Activated gamma-delta T cell treated with Interleukin-2 at 50 U/mL for 16 hours (primary cell): ENCODE results near the gene LAMP1.
"Not testable (repeated sequence)": the region's sequence is repeated elsewhere in the genome, so short reads cannot be mapped to it uniquely, and the experiment has no call there.

Experiments
- DNase-seq: peaks from one replicate; pipeline ENCODE4 v3.0.0-alpha.2; 2020

LAMP1 gene

GRCh38 chr13:113297370-113298042 lies 467 bp downstream of the LAMP1 start:
- DNase-seq: peak; percentile 45

DNA sequence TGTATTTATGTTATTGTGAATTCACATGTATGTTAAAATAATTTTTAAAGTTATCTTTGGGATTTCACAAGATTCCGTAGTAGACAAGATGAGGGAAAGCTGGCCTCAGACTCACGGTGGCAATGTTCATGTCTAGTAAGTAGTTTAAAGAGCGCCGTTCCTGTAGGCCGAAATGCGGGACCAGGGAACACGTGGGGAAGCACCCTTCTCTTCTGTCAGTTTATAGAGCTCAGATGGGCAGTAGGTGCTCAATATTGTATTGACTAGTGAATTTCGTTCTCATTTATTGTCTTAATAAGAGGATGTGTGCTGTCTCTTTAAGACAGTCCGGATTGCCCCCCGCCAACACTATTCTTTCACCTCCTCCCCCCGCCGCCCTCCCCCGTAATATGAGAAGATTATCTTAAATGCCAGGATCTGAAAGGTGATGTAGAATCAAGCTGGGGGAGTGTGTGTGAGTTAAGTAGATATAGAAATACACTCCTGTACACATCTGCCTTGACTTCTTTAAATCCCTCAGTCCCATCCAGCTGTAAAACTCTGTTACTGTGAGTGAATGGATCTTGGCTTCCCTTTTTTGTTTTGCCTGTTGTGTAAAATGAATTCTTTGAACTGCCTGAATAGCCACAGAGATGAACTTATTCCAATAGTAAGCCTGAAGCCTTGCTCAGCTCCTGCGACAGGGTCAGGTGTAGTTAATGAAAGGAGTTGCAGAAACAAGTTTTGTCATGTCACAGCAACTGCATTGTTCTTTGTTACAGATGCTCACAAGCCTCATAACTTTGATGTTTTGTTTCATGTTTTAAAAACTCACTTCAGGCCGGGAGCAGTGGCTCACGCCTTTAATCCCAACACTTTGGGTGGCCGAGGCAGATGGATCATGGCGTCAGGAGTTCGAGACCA lies 1.3 kb downstream of the LAMP1 start:
- DNase-seq: no peak

DNA sequence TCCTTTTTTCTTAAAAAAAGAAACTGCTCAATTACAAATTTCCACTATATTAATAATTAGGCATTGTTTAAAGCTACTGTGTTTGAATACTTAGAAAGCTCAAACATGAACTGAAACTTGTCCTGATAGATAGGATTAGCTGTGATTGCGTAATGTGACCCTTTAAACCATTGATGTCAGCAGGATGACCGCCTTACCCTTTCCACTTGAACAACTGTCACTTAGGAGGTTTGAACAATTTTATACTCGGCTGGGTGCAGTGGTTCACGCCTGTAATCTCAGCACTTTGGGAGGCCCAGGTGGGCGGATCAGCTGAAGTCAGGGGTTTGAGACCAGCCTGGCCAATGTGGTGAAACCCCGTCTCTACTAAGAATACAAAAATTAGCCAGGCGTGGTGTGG lies 2.9 kb downstream of the LAMP1 start:
- no peak for DNase-seq

GRCh38 chr13:113302986-113303385 lies 5.9 kb downstream of the LAMP1 start:
- no peak for DNase-seq

DNA sequence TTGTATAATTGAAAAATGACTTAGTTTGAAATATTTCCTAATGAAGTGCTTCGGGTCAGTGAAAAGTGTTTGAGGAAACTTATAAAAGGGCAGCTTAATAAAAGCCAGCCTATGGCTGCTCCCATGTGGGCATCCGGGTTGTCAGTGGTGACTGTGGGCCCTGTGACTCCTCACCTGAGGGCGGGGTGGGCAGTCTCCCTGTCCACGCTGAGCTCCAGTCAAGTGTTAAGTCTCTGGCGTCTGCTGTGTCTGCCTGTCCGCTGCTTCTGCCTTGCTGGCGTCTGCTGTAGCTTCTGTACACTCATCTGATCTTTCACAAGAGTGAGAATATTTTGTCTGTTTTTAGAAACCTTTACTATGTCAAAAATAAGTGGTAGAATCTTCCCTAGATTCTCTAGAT lies 7.1 kb downstream of the LAMP1 start:
- DNase-seq: no peak

DNA sequence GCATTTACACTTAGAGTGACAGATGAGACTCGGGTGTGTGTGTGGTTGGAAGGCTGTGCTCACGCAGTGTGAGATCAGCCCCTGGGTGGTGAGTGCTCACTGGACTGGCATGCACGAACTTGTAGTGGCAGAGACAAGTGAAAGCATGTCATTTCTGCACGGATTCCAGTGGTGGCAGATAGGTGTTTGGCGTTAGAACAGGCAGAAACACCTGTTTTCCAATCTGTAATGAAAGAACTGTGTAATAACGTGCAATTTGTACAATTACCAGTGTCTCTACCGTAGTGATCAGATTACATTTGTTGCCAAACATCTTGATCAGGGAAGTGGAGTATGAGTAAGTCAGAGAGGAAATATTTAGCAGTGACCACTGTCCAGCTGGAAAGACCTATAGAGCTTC lies 8.2 kb downstream of the LAMP1 start:
- no peak for DNase-seq

DNA sequence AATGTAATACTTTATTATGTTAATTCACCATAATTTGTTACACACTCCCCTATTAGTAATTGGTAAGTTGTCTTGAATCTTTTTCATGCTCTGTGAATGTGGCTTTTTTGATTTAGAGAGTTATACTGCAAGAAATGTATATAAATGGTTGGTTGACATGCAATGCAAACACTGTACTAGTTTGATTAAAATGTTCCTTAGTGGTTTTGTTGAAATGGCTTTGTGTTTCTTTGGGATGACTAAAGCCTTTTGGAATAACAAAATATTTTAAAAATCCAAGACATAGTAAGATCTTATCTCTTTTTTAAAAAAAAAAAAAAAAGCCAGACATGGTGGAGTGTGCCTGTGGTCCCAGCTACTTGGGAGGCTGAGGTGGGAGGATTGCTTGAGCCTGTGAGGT lies 10.5 kb downstream of the LAMP1 start:
- no peak for DNase-seq

GRCh38 chr13:113309473-113309872 lies 12.4 kb downstream of the LAMP1 start:
- DNase-seq: no peak

- DNase-seq: not testable (repeated sequence)
These were observed 17.1 kb downstream of the LAMP1 start for GRCh38 chr13:113314112-113314511.

DNA sequence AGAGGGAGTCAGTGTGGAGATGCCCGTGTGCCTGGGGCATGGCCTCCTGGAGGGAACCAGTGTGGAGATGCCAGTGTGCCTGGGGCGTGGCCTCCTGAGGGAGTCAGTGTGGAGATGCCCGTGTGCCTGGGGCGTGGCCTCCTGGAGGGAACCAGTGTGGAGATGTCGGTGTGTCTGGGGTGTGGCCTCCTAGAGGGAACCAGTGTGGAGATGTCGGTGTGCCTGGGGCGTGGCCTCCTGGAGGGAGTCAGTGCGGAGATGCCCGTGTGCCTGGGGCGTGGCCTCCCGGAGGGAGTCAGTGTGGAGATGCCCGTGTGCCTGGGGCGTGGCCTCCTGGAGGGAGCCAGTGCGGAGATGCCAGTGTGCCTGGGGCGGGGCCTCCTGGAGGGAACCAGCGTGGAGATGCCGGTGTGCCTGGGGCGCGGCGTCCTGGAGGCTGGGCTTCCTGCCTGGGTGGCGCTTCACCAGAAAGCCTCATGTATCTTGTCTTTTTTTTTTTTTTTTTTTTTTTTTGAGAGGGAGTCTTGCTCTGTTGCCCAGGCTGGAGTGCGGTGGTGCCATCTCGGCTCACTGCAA lies 17.9 kb downstream of the LAMP1 start:
- DNase-seq: not testable (repeated sequence)

GRCh38 chr13:113315992-113316391 lies 19.0 kb downstream of the LAMP1 start:
- DNase-seq: no peak

DNA sequence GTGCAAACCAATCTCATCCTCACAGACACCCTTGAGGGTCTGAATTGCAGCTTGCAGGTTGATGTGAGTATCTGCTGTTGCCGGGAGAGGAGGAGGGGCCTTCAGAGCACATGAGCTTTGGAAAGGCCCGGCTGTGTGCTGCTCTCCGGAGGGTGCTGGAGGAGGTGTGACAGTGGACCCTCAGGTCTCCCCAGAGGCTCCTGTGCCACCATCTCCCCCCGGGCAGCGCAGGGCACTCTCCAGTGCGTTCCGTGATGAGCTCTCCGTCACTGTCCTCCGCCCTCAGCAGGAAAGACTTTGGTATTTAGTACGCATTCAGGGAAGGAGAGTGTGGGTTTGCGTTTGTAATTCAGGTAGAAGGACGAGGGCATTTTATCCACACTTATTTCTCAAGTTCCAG lies 20.0 kb downstream of the LAMP1 start:
- DNase-seq: no peak

DNA sequence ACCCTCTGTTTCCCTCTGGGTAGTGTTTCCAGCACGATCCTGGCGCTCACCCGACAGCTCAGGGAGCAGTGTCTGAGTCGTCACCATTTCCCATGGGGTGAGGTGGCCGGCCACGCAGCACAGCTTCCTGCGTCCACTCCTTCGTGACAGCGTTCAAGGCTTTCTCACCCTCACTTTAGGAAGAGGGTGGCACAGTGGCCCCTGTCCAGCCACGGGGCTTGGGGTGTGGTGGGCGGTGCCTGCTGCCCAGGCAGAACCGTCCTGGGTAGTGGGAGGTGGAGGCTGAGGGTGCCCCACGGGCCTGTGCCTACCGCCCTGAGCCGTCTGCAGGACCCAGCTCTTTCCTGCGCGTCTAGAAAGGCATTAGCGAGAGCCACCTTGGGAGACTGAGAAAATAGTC lies 21.9 kb downstream of the LAMP1 start:
- no peak for DNase-seq

GRCh38 chr13:113319371-113319770 lies 22.3 kb downstream of the LAMP1 start:
- no peak for DNase-seq

GRCh38 chr13:113320226-113320875 lies 23.3 kb downstream of the LAMP1 start:
- no peak for DNase-seq

DNA sequence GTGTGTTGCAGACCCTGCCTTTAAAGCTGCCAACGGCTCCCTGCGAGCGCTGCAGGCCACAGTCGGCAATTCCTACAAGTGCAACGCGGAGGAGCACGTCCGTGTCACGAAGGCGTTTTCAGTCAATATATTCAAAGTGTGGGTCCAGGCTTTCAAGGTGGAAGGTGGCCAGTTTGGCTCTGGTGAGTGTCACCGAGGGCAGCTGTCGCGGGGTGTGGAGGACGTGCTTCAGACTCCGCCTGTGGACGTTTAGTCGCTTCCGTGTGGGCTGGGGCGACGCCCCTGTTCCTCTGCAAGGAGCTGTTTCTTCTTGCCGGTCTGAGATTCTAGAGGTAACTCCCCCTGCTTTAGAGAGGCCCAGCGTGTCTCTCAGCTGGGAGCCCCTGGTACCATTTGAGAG lies 24.5 kb downstream of the LAMP1 start:
- no peak for DNase-seq

DNA sequence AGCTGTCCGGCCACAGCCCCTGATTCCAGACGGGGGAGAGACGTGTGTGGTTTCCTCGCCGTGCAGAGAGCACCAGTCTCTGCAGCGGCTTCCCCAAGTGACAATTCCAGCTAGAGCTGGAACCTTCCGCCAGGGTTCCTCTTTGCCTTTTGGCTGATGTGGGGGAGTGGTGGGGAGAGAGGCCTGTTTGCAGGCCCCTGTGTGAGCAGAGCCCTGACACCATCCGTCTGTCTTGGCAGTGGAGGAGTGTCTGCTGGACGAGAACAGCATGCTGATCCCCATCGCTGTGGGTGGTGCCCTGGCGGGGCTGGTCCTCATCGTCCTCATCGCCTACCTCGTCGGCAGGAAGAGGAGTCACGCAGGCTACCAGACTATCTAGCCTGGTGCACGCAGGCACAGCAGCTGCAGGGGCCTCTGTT lies 25.0 kb downstream of the LAMP1 start:
- DNase-seq: no peak

DNA sequence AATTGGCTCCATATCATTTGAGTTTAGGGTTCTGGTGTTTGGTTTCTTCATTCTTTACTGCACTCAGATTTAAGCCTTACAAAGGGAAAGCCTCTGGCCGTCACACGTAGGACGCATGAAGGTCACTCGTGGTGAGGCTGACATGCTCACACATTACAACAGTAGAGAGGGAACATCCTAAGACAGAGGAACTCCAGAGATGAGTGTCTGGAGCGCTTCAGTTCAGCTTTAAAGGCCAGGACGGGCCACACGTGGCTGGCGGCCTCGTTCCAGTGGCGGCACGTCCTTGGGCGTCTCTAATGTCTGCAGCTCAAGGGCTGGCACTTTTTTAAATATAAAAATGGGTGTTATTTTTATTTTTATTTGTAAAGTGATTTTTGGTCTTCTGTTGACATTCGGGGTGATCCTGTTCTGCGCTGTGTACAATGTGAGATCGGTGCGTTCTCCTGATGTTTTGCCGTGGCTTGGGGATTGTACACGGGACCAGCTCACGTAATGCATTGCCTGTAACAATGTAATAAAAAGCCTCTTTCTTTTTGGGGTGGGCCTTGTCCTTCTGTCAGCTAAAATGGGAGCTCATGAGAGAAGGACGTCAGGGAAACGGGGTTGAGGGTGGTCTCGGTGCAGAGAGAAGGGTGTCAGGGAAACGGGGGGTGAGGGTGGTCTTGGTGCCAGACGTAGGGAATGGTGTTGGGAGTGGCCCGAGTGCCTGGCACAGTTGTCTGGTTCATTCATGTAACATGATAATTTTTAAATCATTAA lies 26.0 kb downstream of the LAMP1 start:
- no peak for DNase-seq

DNA sequence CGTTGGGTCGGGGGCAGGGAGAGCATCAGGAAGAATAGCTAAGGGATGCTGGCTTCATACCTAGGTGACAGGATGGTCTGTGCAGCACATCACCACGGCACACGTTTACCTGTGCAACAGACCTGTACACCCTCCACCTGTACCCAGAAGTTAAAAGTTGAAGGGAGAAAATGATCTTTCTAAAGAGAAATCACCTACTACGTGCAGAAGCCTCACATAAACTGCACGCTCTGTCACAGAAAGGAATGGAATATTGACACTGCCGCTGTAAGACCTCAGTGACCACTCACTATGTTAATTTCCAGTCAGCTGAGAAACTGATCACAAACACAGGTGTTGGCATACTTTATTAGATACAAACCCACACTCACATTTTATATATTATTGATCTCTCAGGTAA lies 26.8 kb downstream of the LAMP1 start:
- DNase-seq: no peak

DNA sequence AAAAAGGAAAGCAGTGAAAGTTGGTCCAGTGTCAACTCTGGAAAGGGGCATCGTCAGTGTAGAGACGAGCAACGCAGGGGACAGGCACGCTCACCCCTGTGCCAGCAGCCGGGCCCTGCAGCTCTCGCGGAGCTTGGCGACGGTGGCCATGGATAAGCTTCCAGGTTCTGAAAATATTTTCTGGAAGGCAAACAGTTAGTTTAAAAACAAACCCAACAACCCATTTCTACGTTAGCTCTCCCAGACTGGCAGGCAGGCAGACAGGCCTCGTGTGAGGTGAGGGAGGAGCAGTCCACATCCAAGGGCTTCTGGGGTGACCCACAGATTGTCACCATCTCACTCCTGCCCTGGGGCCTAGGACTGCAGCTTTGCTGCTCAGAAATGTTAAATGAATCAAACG lies 27.4 kb downstream of the LAMP1 start:
- no peak for DNase-seq

DNA sequence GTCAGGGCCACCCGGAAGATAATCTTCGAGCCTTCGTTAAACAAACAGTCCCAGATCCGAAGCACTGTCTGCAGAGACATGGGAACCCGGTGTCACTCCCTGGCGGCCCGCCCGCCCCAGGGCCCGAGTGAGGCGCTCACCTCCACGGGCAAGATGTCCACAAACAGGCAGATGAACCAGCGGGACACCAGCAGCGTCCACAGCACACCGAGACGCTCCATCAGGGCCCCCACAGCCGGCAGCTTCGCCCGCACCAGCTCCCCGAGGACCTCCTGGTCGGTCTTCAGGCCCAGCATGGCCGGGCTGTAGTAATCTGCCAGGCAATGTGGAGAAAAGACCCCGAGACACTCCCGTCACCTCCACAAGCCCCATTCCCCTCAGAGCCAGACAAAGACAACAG lies 28.7 kb downstream of the LAMP1 start:
- no peak for DNase-seq

GRCh38 chr13:113327391-113327765 lies 30.3 kb downstream of the LAMP1 start:
- no peak for DNase-seq
